Tibial nerve (tissue), 4 donors: ENCODE data around the gene SHC2.
"Not testable (repeated sequence)": the region's sequence is repeated elsewhere in the genome, so short reads cannot be mapped to it uniquely, and the experiment has no call there.

Source experiments
- CTCF ChIP-seq, 5 experiments: fragments of 200-600 bp in 3 of 5; fragments of 450-650 bp in 2 of 5; sonication (generic) in 3 of 5; IDR thresholded peaks; one replicate each; pipeline ENCODE4 v1.5.1; 2016 to 2019; ENCODE audit warnings: antibody characterized with exemption in 5 of 5, mild to moderate bottlenecking in 3 of 5, moderate library complexity in 2 of 5
- EP300 ChIP-seq, 2 donors: sonication (generic); formaldehyde crosslinking; IDR thresholded peaks; one replicate each; pipeline ENCODE4 v1.6.1; 2017; ENCODE audit warnings: antibody characterized with exemption in 2 of 2, mild to moderate bottlenecking in 1 of 2

GRCh38 chr19:481100-481499 is 20.3 kb upstream of the SHC2 start:
- not testable (repeated sequence) for TF ChIP-seq EP300, CTCF (IDR thresholded peaks at IDR 0.05)
